ENCODE data around the gene SPATA31E1.

GRCh38 chr9:87880683-87881082 lies 2.0 kb upstream of the SPATA31E1 start:
- TF ChIP-seq POLR2A (IDR thresholded peaks at IDR 0.05; ENCODE audit: low read depth, low read length) (no peak), TAF1 (IDR thresholded peaks at IDR 0.05; ENCODE audit: low read depth, low read length) (no peak), POLR2AphosphoS5 (IDR thresholded peaks at IDR 0.05; ENCODE audit: low read depth, low read length) (no peak), PAX5 (IDR thresholded peaks at IDR 0.05; ENCODE audit: insufficient read depth, low read length, severe bottlenecking) (no peak), SPI1 (IDR thresholded peaks at IDR 0.05; ENCODE audit: low read depth, low read length) (no peak)

Measured in GM12891 (cell line).